Glutamatergic neuron (in vitro differentiated cells): ENCODE data around the gene BUB1B. TPM values are rescaled to one million over a fixed set of nuclear protein-coding genes. Genes with fewer than 3 reads are reported as not detected.

Experiments
- DNase-seq: peaks from one replicate; pipeline ENCODE4 v3.0.0; 2022
- H3K27ac Mint-ChIP-seq: one replicate; pipeline ENCODE4 v1.8.0; 2020; ENCODE audit warnings: mild to moderate bottlenecking, mixed read lengths, inconsistent platforms; ENCODE audit not compliant: unreplicated experiment
- H3K27me3 Mint-ChIP-seq: one replicate; pipeline ENCODE4 v1.8.0; 2020; ENCODE audit warnings: mild to moderate bottlenecking, moderate library complexity, mixed read lengths, inconsistent platforms; ENCODE audit not compliant: unreplicated experiment
- H3K36me3 Mint-ChIP-seq: one replicate; pipeline ENCODE4 v1.8.0; 2020; ENCODE audit warnings: mild to moderate bottlenecking, mixed read lengths, inconsistent platforms; ENCODE audit not compliant: unreplicated experiment
- H3K4me1 Mint-ChIP-seq: one replicate; pipeline ENCODE4 v1.8.0; 2020; ENCODE audit warnings: mild to moderate bottlenecking, low read depth, mixed read lengths, inconsistent platforms; ENCODE audit not compliant: unreplicated experiment
- H3K4me3 Mint-ChIP-seq: one replicate; pipeline ENCODE4 v1.8.0; 2020; ENCODE audit warnings: mild to moderate bottlenecking, mixed read lengths, inconsistent platforms; ENCODE audit not compliant: unreplicated experiment
- H3K9me3 Mint-ChIP-seq: one replicate; pipeline ENCODE4 v1.8.0; 2020; ENCODE audit warnings: mild to moderate bottlenecking, moderate library complexity, mixed read lengths, inconsistent platforms; ENCODE audit not compliant: unreplicated experiment
- total RNA-seq: library from RNA; stranded (reverse); fragmentation: NEBNext Ultra II Directional; extraction: Animal tissue kit (Norgen Biotek cat#: 25700); gene quantifications from one replicate; pipeline ENCODE4 v1.2.1, GENCODE V29; 2021; ENCODE audit not compliant: unreplicated experiment
- TF ChIP-seq, protein P1 (sequence below): fragments of 200-600 bp; sonication (generic); IDR thresholded peaks from one replicate; pipeline ENCODE4 v1.5.0; 2021; ENCODE audit not compliant: partially characterized antibody, unreplicated experiment

BUB1B gene
- total RNA-seq, 1 donor from 2014 or later, result 16.5 TPM

DNA sequence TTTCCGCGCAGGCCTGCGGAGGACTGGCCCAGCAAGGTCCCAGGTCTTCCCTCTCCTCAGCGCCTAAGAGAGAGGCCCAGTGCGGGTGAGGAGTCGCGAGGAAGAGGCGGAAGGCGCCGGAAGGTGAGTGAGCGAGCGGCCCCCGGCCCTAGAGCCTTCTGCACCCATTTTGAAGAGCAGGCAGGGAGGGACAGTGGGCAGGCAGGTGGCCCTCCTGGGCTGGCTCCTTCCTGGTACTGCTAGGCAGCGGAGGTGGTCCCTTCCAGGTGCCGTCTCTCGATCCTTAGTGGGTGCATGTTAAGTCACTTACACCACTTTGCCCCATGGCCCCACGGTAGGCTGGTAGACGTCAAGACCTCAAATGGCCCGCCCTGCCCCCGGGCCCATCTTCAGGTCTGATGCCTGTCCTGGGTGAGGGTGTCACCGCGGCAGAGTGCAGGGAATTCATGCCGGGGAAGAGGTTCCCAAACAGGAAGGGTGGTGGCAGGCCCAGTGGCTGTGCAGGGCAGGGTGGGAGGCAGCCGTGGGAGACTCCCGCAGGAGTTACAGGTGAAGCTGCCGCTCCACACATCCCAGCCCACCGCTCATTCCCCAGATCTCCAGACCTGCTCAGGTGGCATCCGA, 92.4 kb downstream of the BUB1B start:
- no peak for DNase-seq
- Mint-ChIP-seq H3K36me3 (no peaks in the 10 kb centered on the region), H3K9me3 (peaks cover 2% of the 10 kb centered on the region), H3K4me1 (peaks cover 17% of the 10 kb centered on the region), H3K27ac (no peak overlapping the region), H3K4me3 (peak overlapping the region; percentile 49), H3K27me3 (peaks cover 17% of the 10 kb centered on the region)
- TF ChIP-seq, protein P1, sequence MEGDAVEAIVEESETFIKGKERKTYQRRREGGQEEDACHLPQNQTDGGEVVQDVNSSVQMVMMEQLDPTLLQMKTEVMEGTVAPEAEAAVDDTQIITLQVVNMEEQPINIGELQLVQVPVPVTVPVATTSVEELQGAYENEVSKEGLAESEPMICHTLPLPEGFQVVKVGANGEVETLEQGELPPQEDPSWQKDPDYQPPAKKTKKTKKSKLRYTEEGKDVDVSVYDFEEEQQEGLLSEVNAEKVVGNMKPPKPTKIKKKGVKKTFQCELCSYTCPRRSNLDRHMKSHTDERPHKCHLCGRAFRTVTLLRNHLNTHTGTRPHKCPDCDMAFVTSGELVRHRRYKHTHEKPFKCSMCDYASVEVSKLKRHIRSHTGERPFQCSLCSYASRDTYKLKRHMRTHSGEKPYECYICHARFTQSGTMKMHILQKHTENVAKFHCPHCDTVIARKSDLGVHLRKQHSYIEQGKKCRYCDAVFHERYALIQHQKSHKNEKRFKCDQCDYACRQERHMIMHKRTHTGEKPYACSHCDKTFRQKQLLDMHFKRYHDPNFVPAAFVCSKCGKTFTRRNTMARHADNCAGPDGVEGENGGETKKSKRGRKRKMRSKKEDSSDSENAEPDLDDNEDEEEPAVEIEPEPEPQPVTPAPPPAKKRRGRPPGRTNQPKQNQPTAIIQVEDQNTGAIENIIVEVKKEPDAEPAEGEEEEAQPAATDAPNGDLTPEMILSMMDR, result no peak

DNA sequence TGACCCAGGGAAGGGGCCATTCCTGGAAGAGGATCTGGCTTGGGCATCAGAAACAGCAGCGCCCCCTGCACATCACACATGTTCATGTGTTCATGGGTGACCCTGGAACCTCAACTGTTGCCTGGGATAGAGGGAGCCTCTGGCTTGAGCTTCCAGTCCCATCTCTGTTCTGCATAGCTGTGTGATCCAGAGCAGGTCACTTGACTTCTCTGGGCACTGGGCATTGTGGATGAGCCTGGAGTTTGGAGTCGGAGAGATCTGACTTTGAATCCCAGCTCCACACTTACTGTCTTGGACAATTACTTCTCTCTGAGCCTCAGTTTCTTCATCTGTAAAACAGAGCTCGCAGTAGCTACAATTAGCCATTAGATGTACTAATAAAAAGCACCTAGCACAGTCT, 93.6 kb downstream of the BUB1B start:
- peaks cover 14% of the 10 kb centered on the region for H3K4me1 Mint-ChIP-seq
- TF ChIP-seq, protein P1, result no peak
- H3K27me3 Mint-ChIP-seq, result peaks cover 17% of the 10 kb centered on the region
- H3K27ac Mint-ChIP-seq, result no peak overlapping the region
- no peak overlapping the region for H3K4me3 Mint-ChIP-seq
- no peak for DNase-seq
- no peaks in the 10 kb centered on the region for H3K36me3 Mint-ChIP-seq
- peaks cover 2% of the 10 kb centered on the region for H3K9me3 Mint-ChIP-seq

DNA sequence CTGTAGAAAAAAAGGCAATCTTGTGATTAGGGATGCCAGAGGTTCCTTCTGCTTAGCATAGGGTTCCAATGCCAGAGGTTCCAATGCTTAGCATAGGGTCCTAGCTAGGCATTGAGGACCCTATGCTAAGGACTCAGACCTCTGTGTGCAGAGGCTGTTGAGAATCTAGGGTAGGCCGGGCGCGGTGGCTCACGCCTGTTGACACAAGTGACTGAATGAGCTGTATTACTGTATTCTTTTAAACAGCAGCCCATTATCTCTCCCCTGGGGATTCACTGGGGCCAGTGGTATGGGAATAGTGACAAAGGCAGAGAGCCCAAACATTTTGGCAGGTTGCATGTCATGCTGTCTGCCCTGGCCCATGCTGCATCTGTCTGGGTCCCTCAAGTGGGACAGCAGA, 94.2 kb downstream of the BUB1B start:
- no peak overlapping the region for H3K4me3 Mint-ChIP-seq
- H3K36me3 Mint-ChIP-seq, result no peaks in the 10 kb centered on the region
- TF ChIP-seq, protein P1, result no peak
- peaks cover 14% of the 10 kb centered on the region for H3K4me1 Mint-ChIP-seq
- H3K27me3 Mint-ChIP-seq, result peaks cover 17% of the 10 kb centered on the region
- no peak overlapping the region for H3K27ac Mint-ChIP-seq
- H3K9me3 Mint-ChIP-seq, result peaks cover 2% of the 10 kb centered on the region
- DNase-seq, result no peak

DNA sequence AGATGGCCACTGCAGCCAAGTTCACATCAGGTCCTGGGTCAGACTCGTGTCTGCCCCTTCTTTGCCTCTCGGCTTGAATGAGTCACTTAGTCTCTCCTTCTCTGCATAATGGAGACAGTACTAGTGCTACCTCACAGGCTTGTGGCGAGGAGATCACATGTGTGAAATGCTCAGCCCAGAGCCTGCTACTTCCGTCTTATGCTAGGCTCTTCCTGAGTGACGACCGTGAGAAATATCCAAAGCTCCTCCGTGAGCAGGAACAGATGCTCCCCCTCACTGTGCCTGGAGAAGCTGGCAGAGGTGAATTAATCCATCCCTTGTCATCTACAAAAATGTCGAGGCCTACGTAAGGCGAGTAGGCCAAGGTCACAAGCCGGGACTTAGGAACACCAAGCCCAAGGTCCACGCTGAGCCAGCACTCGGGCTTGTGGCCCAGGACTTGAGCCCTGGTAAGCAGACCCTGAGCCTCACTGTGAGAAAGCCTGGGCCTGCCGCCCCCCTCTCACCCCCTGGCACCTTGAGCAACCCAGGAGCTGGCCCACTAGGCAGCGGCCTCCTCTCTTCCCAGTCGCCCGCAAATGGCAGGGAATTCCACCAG, 95.9 kb downstream of the BUB1B start:
- Mint-ChIP-seq H3K4me1 (peaks cover 14% of the 10 kb centered on the region), H3K27ac (peak overlapping the region; percentile 8), H3K9me3 (peaks cover 2% of the 10 kb centered on the region), H3K27me3 (peaks cover 10% of the 10 kb centered on the region), H3K4me3 (no peak overlapping the region), H3K36me3 (no peaks in the 10 kb centered on the region)
- no peak for DNase-seq
- TF ChIP-seq, protein P1, result no peak
